Heart right ventricle (tissue), 16 donors: Measurements from ENCODE around the gene SUGP1. TPM values are rescaled to one million over a fixed set of nuclear protein-coding genes. Genes with fewer than 3 reads are reported as not detected.
"Not testable (repeated sequence)": the region's sequence is repeated elsewhere in the genome, so short reads cannot be mapped to it uniquely, and the experiment has no call there.

Experiments used
- ATAC-seq, 8 donors: fragments of 200-7000 bp; cut with Tn5 transposase; one replicate each; pipeline ENCODE4 v1.9.1; 2020; ENCODE audit warnings: mild to moderate bottlenecking in 8 of 8, moderate library complexity in 8 of 8, moderate number of reproducible peaks in 1 of 8
- DNase-seq, 2 donors: peaks; one replicate each; pipeline ENCODE4 v3.0.0-alpha.2; 2020
- H3K27ac ChIP-seq, 10 donors: fragments of 200-600 bp; sonication (generic) in 2 of 10; one replicate each; pipeline versions ENCODE4 v1.5.0 to v1.8.0; 2020 to 2022; ENCODE audit warnings: mild to moderate bottlenecking in 3 of 10
- H3K27me3 ChIP-seq, 7 donors: fragments of 200-600 bp; one replicate each; pipeline ENCODE4 v1.8.0; 2021 to 2022; ENCODE audit warnings: mild to moderate bottlenecking in 2 of 7
- H3K36me3 ChIP-seq, 9 donors: fragments of 200-600 bp; sonication (generic) in 1 of 9; one replicate each; pipeline versions ENCODE4 v1.5.0 to v1.8.0; 2020 to 2022; ENCODE audit warnings: mild to moderate bottlenecking in 2 of 9
- H3K4me1 ChIP-seq, 9 donors: fragments of 200-600 bp; sonication (generic) in 1 of 9; one replicate each; pipeline versions ENCODE4 v1.5.0 to v1.8.0; 2020 to 2022; ENCODE audit warnings: mild to moderate bottlenecking in 4 of 9
- H3K4me3 ChIP-seq, 10 donors: fragments of 200-600 bp; sonication (generic) in 2 of 10; one replicate each; pipeline versions ENCODE4 v1.5.0 to v1.8.0; 2020 to 2022; ENCODE audit warnings: mild to moderate bottlenecking in 7 of 10, moderate library complexity in 2 of 10
- H3K9me3 ChIP-seq, 11 donors: fragments of 200-600 bp in 10 of 11; sonication (generic) in 2 of 11; one replicate each; pipeline versions ENCODE4 v1.5.0 to v1.8.0; 2013 to 2022; ENCODE audit warnings: mild to moderate bottlenecking in 2 of 11, control low read depth in 1 of 11, moderate library complexity in 1 of 11
- CTCF ChIP-seq, 9 donors: fragments of 200-600 bp; sonication (generic) in 2 of 9; IDR thresholded peaks; one replicate each; pipeline versions ENCODE4 v1.5.0 to v1.8.0; 2021 to 2022; ENCODE audit warnings: antibody characterized with exemption in 9 of 9, mild to moderate bottlenecking in 5 of 9, moderate library complexity in 1 of 9
- WGBS, 2 donors: extraction: QIAGEN DNeasy Blood & Tissue Kit; methylation state at CpG; one replicate each; pipeline ENCODE4 v1.1.7; 2013; ENCODE audit warnings: inconsistent platforms in 1 of 2; 5-methylcytosine and 5-hydroxymethylcytosine counted together
- intact Hi-C, 10 donors: fragments of 100-400 bp; cut with DNase I; formaldehyde crosslinking; loops; one replicate each; pipeline versions ENCODE4 v1.11.1 to v1.14.2; 2022
- polyA plus RNA-seq, 2 donors: library from polyadenylated mRNA; stranded (reverse); fragments of 200-250 nt; gene quantifications; one replicate each; pipeline ENCODE4 v1.2.3, GENCODE V29; 2013
- total RNA-seq, 10 donors: library from RNA; stranded (reverse); fragmentation: NEBNext Ultra II Directional in 3 of 10; extraction: Animal tissue kit (Norgen Biotek cat#: 25700) in 3 of 10; gene quantifications; one replicate each; pipeline versions ENCODE4 v1.2.1 to v1.2.4, GENCODE V29; 2021 to 2023
- donor health status: Arrhythmogenic right ventricular cardiomyopathy.
- donor health status: ischemic (EF 13 %, LVEDD 7.1; RV severe dilation, severe dysfunction).
- donor health status: healthy with polysubstance abuse.
- donor health status: DM: no; HTN: yes; CAD: no.
- donor health status: DM: no; HTN: no; CAD: no.
- donor health status: ischemic (EF 25% LVEDD 6.9; RV normal size, moderate dysfunction).
- donor health status: ischemic (EF 25% LVEDD 5.7; RV mildly dilated, moderate dysfunction).
- donor health status: healthy.
- donor health status: DM: yes; HTN: yes; CAD: no.
- donor health status: Ischemic cardiomyopathy.
- donor health status: ischemic (EF 35%, LVEDD 5.7; RV mildly dilated, moderate dysfunction).
- donor health status: nonischemic (EF 11% LVEDD 7.7; RV severe dilation, severe dysfunction).
- donor health status: DM: yes; HTN: yes; CAD: no.
- donor health status: PGD.
- donor health status: ischemic (EF 29% LVEDD 5.4; RV normal size, mild dysfunction).
- donor health status: nonischemic (EF 23%, LVEDD 6.1; RV moderate dilation, normal function).

The SUGP1 gene
- total and polyA plus RNA-seq, 12 donors = 30.1 to 50.2 (median 43.0) TPM

- ATAC-seq = peak in 1 of 8 donors; percentile 14
Observed at GRCh38 chr19:19257836-19258588, 62.3 kb downstream of the SUGP1 start.

GRCh38 chr19:19257137-19257536 lies 63.2 kb downstream of the SUGP1 start:
- DNase-seq = no peak
- intact Hi-C loops = no loop called here
- peaks cover 0 to 7% (median 0%) of the 10 kb centered on the region in 11 donors for H3K9me3 ChIP-seq
- H3K36me3 ChIP-seq = no peaks in the 10 kb centered on the region
- H3K27me3 ChIP-seq = peaks cover 0 to 96% (median 82%) of the 10 kb centered on the region in 7 donors
- H3K4me3 ChIP-seq = no peak overlapping the region
- H3K27ac ChIP-seq = no peak overlapping the region
- H3K4me1 ChIP-seq = peaks cover 0 to 9% (median 5%) of the 10 kb centered on the region in 9 donors
- ATAC-seq = no peak
- 64 to 67% methylated on average over 14 of the region's 14 CpGs for WGBS, 2 donors
- no peak for TF ChIP-seq CTCF (IDR thresholded peaks at IDR 0.05)

More at GRCh38 chr19:19257836-19258588, 62.3 kb downstream of the SUGP1 start:
- no peak overlapping the region for H3K27ac ChIP-seq
- H3K4me3 ChIP-seq = no peak overlapping the region
- peaks cover 0 to 7% (median 0%) of the 10 kb centered on the region in 11 donors for H3K9me3 ChIP-seq
- no peak for DNase-seq
- TF ChIP-seq CTCF (IDR thresholded peaks at IDR 0.05) = no peak
- peaks cover 0 to 9% (median 5%) of the 10 kb centered on the region in 9 donors for H3K4me1 ChIP-seq
- 68 to 72% methylated on average over 62 to 72 of the region's 72 CpGs for WGBS, 2 donors
- H3K36me3 ChIP-seq = no peaks in the 10 kb centered on the region
- intact Hi-C loops = no loop called here
- H3K27me3 ChIP-seq = peaks cover 4 to 96% (median 86%) of the 10 kb centered on the region in 7 donors

GRCh38 chr19:19256072-19256969 lies 64.0 kb downstream of the SUGP1 start:
- ATAC-seq (no peak), DNase-seq (no peak)
- no peak for TF ChIP-seq CTCF (IDR thresholded peaks at IDR 0.05)
- H3K4me3 ChIP-seq = no peak overlapping the region
- intact Hi-C loops = no loop called here
- 55 to 62% methylated on average over 17 of the region's 17 CpGs for WGBS, 2 donors
- no peak overlapping the region for H3K27ac ChIP-seq
- H3K9me3 ChIP-seq = peaks cover 0 to 7% (median 0%) of the 10 kb centered on the region in 11 donors
- peaks cover 0 to 4% (median 2%) of the 10 kb centered on the region in 9 donors for H3K4me1 ChIP-seq
- H3K27me3 ChIP-seq = peaks cover 0 to 96% (median 82%) of the 10 kb centered on the region in 7 donors
- H3K36me3 ChIP-seq = no peaks in the 10 kb centered on the region

GRCh38 chr19:19253409-19253808 lies 66.9 kb downstream of the SUGP1 start:
- intact Hi-C loops, H3K9me3 ChIP-seq, H3K4me3 ChIP-seq, ATAC-seq, H3K27ac ChIP-seq, H3K4me1 ChIP-seq, H3K36me3 ChIP-seq, DNase-seq: not testable (repeated sequence)
- H3K27me3 ChIP-seq = peaks cover 0 to 85% (median 72%) of the 10 kb centered on the region in 7 donors
- 88 to 89% methylated on average over 6 of the region's 6 CpGs for WGBS, 2 donors
